H1 (cell line): ENCODE results near the gene KIFC1. TPM values are rescaled to one million over a fixed set of nuclear protein-coding genes. Genes with fewer than 3 reads are reported as not detected.

Source experiments
- CTCF ChIA-PET: fragments of 300-600 bp; sonication (Branson Sonifier 250); formaldehyde crosslinking; loops from one replicate; lab custom pipeline; 2021; ENCODE audit not compliant: partially characterized antibody; lab: Charles Lee
- POLR2A ChIA-PET: fragments of 300-600 bp; sonication (Branson Sonifier 250); formaldehyde crosslinking; loops from one replicate; lab custom pipeline; 2021; ENCODE audit warnings: inconsistent platforms; ENCODE audit not compliant: partially characterized antibody; lab: Charles Lee
- DNase-seq, 2 experiments: peaks; one replicate each; pipeline versions ENCODE4 v3.0.0 to v3.0.0-alpha.2; 2010 to 2022; ENCODE audit warnings: low spot score in 2 of 2, low read depth in 1 of 2, mixed read lengths in 1 of 2
- FAIRE-seq: peaks from 2 replicates; lab custom pipeline; 2011; peaks lifted over from hg19 to GRCh38; lab: Jason Lieb, UNC
- H2AFZ ChIP-seq: 2 replicates; pipeline ENCODE4 v1.8.1; 2012; ENCODE audit warnings: low read length, inconsistent platforms
- H2AK5ac ChIP-seq: 2 replicates; pipeline ENCODE4 v1.6.1; 2013; ENCODE audit warnings: low read depth, low read length
- H2BK120ac ChIP-seq: replicated peaks from 2 replicates; pipeline ENCODE3; 2013; ENCODE audit warnings: low read depth, low read length, inconsistent platforms
- H2BK12ac ChIP-seq: 2 replicates; pipeline ENCODE4 v1.6.1; 2013; ENCODE audit warnings: low read depth, low read length
- H2BK15ac ChIP-seq: 2 replicates; pipeline ENCODE4 v1.6.1; 2013; ENCODE audit warnings: low read length
- H2BK20ac ChIP-seq: 2 replicates; pipeline ENCODE4 v1.6.1; 2013; ENCODE audit warnings: low read length
- H2BK5ac ChIP-seq: 2 replicates; pipeline ENCODE4 v1.6.1; 2013; ENCODE audit warnings: low read depth, low read length
- H3K14ac ChIP-seq: 2 replicates; pipeline ENCODE4 v1.6.1; 2013; ENCODE audit warnings: inconsistent platforms; ENCODE audit not compliant: insufficient read length
- H3K18ac ChIP-seq: 2 replicates; pipeline ENCODE4 v1.6.1; 2013; ENCODE audit warnings: low read length; ENCODE audit errors: extremely low read depth
- H3K23ac ChIP-seq: 2 replicates; pipeline ENCODE4 v1.6.1; 2013; ENCODE audit warnings: inconsistent platforms; ENCODE audit not compliant: insufficient read length
- H3K23me2 ChIP-seq: 2 replicates; pipeline ENCODE4 v1.6.1; 2013; ENCODE audit warnings: low read depth, low read length
- H3K27ac ChIP-seq: 2 replicates; pipeline ENCODE4 v1.6.1; 2011; ENCODE audit warnings: low read depth, low read length, inconsistent platforms
- H3K27me3 ChIP-seq, 4 experiments: replicated peaks in 1 of 4; 1 replicate in 1 of 4; 2 replicates in 3 of 4; pipeline versions ENCODE4 v1.6.1 to v1.8.1; 2011 to 2013; ENCODE audit warnings: low read length in 3 of 4, mild to moderate bottlenecking in 3 of 4, inconsistent platforms in 2 of 4, mixed read lengths in 2 of 4, moderate library complexity in 1 of 4; ENCODE audit not compliant: control insufficient read depth in 3 of 4, insufficient read depth in 3 of 4; ENCODE audit errors: extremely low read depth in 1 of 4
- H3K36me3 ChIP-seq, 4 experiments: 2 replicates each; pipeline versions ENCODE4 v1.6.1 to v1.8.1; 2011 to 2013; ENCODE audit warnings: mild to moderate bottlenecking in 4 of 4, low read length in 3 of 4, moderate library complexity in 2 of 4, control low read depth in 1 of 4, inconsistent platforms in 1 of 4; ENCODE audit not compliant: insufficient read depth in 4 of 4, control insufficient read depth in 2 of 4
- H3K4ac ChIP-seq: replicated peaks from 2 replicates; pipeline ENCODE3; 2013; ENCODE audit warnings: low read length, low read depth, mixed read lengths, inconsistent platforms; ENCODE audit not compliant: insufficient read length
- H3K4me1 ChIP-seq, 4 experiments: replicated peaks in 1 of 4; 1 replicate in 1 of 4; 2 replicates in 3 of 4; pipeline versions ENCODE4 v1.6.1 to v1.8.1; 2011 to 2013; ENCODE audit warnings: low read length in 3 of 4, inconsistent platforms in 2 of 4, mixed read lengths in 1 of 4; ENCODE audit not compliant: insufficient read depth in 4 of 4, control insufficient read depth in 3 of 4
- H3K4me2 ChIP-seq, 2 experiments: 2 replicates each; pipeline versions ENCODE4 v1.6.1 to v1.8.1; 2011 to 2013; ENCODE audit warnings: low read depth in 2 of 2, low read length in 2 of 2, control low read depth in 1 of 2, inconsistent platforms in 1 of 2, mild to moderate bottlenecking in 1 of 2; ENCODE audit not compliant: insufficient read depth in 1 of 2
- H3K4me3 ChIP-seq, 4 experiments: fragments of 200-600, 300-600 bp in 1 of 4; sonication (generic), shearing (Covaris generic), sonication (Bioruptor Twin) in 1 of 4; 2 replicates each; pipeline versions ENCODE4 v1.5.1 to v1.8.1; 2011 to 2016; ENCODE audit warnings: low read length in 4 of 4, low read depth in 3 of 4, control low read depth in 2 of 4, inconsistent platforms in 2 of 4, mild to moderate bottlenecking in 2 of 4, mixed read lengths in 1 of 4, moderate library complexity in 1 of 4; ENCODE audit not compliant: insufficient read depth in 2 of 4; ENCODE audit errors: extremely low read depth in 1 of 4
- H3K56ac ChIP-seq: replicated peaks from 2 replicates; pipeline ENCODE3; 2013; ENCODE audit warnings: low read depth, mild to moderate bottlenecking, mixed read lengths, low read length, inconsistent platforms; ENCODE audit not compliant: insufficient read length
- H3K79me1 ChIP-seq: 2 replicates; pipeline ENCODE4 v1.6.1; 2013; ENCODE audit warnings: low read depth, low read length, control low read depth
- H3K79me2 ChIP-seq, 2 experiments: 2 replicates each; pipeline versions ENCODE4 v1.6.1 to v1.8.1; 2012 to 2013; ENCODE audit warnings: low read length in 2 of 2, mild to moderate bottlenecking in 2 of 2, inconsistent platforms in 1 of 2; ENCODE audit not compliant: insufficient read depth in 2 of 2, control insufficient read depth in 1 of 2
- H3K9ac ChIP-seq, 4 experiments: replicated peaks in 1 of 4; 1 replicate in 1 of 4; 2 replicates in 3 of 4; pipeline versions ENCODE4 v1.6.1 to v1.8.1; 2011 to 2013; ENCODE audit warnings: low read depth in 3 of 4, low read length in 3 of 4, control low read depth in 2 of 4, mild to moderate bottlenecking in 2 of 4, moderate library complexity in 2 of 4, inconsistent platforms in 1 of 4; ENCODE audit errors: extremely low read depth in 1 of 4
- H3K9me3 ChIP-seq, 2 experiments: 2 replicates each; pipeline versions ENCODE4 v1.6.1 to v1.8.1; 2012 to 2013; ENCODE audit warnings: mild to moderate bottlenecking in 2 of 2, moderate library complexity in 2 of 2, control low read depth in 1 of 2, inconsistent platforms in 1 of 2, low read depth in 1 of 2, low read length in 1 of 2, mixed read lengths in 1 of 2; ENCODE audit not compliant: insufficient read depth in 2 of 2
- H4K20me1 ChIP-seq, 2 experiments: replicated peaks in 1 of 2; 2 replicates each; pipeline versions ENCODE3 to v1.8.1; 2011 to 2013; ENCODE audit warnings: inconsistent platforms in 2 of 2, low read length in 2 of 2, mild to moderate bottlenecking in 1 of 2; ENCODE audit not compliant: insufficient read depth in 2 of 2, control insufficient read depth in 1 of 2
- H4K5ac ChIP-seq: 2 replicates; pipeline ENCODE4 v1.6.1; 2013; ENCODE audit warnings: low read length, low read depth, mixed read lengths, inconsistent platforms; ENCODE audit not compliant: insufficient read length
- H4K8ac ChIP-seq: 2 replicates; pipeline ENCODE4 v1.8.0; 2013; ENCODE audit warnings: mild to moderate bottlenecking, moderate library complexity, low read length, inconsistent platforms; ENCODE audit not compliant: insufficient read depth; ENCODE audit errors: extremely low read depth
- H4K91ac ChIP-seq: replicated peaks from 2 replicates; pipeline ENCODE3; 2013; ENCODE audit warnings: low read length, mixed read lengths, inconsistent platforms; ENCODE audit not compliant: insufficient read length
- KDM5A ChIP-seq: fragments of 200-600 bp; IDR thresholded peaks from 2 replicates; pipeline ENCODE4 v1.7.1; 2012; ENCODE audit warnings: mild to moderate bottlenecking, low read length, inconsistent platforms, mixed read lengths
- RAD21 ChIP-seq, 2 experiments: IDR thresholded peaks in 1 of 2; conservative IDR thresholded peaks in 1 of 2; 2 replicates each; pipeline ENCODE4 v1.6.1; 2011; ENCODE audit warnings: low read depth in 2 of 2, low read length in 2 of 2, improper control_type of control experiment in 1 of 2, inconsistent platforms in 1 of 2, mild to moderate bottlenecking in 1 of 2, moderate library complexity in 1 of 2
- SP4 ChIP-seq: IDR thresholded peaks from 2 replicates; pipeline ENCODE4 v1.6.1; 2012; ENCODE audit warnings: low read length, inconsistent platforms
- SUZ12 ChIP-seq: fragments of 200-600 bp; sonication (generic); IDR thresholded peaks from 2 replicates; pipeline ENCODE4 v1.6.1; 2012; ENCODE audit warnings: mild to moderate bottlenecking, inconsistent platforms, low read length, moderate library complexity, mixed read lengths
- TCF12 ChIP-seq: IDR thresholded peaks from 2 replicates; pipeline ENCODE4 v1.6.1; 2011; ENCODE audit warnings: low read depth, mild to moderate bottlenecking, low read length
- WGBS, 2 experiments: shearing (Covaris generic) in 1 of 2; methylation state at CpG; one replicate each; pipeline versions ENCODE4 v1.1.6 to v1.1.7; 2013 to 2015; ENCODE audit warnings: low lambda C conversion rate in 2 of 2, mixed read lengths in 2 of 2, inconsistent platforms in 1 of 2, low coverage in 1 of 2, missing lambda C conversion rate in 1 of 2; ENCODE audit not compliant: insufficient replicate concordance in 2 of 2, insufficient coverage in 1 of 2, insufficient read length in 1 of 2; ENCODE audit errors: extremely low coverage in 1 of 2, missing lambda C conversion rate in 1 of 2; 5-methylcytosine and 5-hydroxymethylcytosine counted together
- polyA plus RNA-seq, 7 experiments: library from polyadenylated mRNA; depleted of rRNA in 3 of 7; stranded (reverse) in 5 of 7; unstranded in 2 of 7; fragments of >200 nt in 5 of 7; fragments of 200-250 nt in 2 of 7; gene quantifications; 1 replicate in 5 of 7; 2 replicates in 1 of 7; 4 replicates in 1 of 7; pipeline versions ENCODE4 v1.2.1 to v1.2.3, GENCODE V29; 2011 to 2013; ENCODE audit warnings: missing spikeins in 2 of 7, mixed read lengths in 2 of 7
- total RNA-seq: library from RNA; stranded (reverse); fragmentation: NEBNext Ultra II Directional; extraction: Animal tissue kit (Norgen Biotek cat#: 25700); gene quantifications from 2 replicates; pipeline ENCODE4 v1.2.1, GENCODE V29; 2021

KIFC1 gene
- total and polyA plus RNA-seq, 2 of the 8 experiments (the other 6 are each of a cell fraction or from before 2014, with no cell fraction given) = 46.6 to 64.3 TPM

DNA sequence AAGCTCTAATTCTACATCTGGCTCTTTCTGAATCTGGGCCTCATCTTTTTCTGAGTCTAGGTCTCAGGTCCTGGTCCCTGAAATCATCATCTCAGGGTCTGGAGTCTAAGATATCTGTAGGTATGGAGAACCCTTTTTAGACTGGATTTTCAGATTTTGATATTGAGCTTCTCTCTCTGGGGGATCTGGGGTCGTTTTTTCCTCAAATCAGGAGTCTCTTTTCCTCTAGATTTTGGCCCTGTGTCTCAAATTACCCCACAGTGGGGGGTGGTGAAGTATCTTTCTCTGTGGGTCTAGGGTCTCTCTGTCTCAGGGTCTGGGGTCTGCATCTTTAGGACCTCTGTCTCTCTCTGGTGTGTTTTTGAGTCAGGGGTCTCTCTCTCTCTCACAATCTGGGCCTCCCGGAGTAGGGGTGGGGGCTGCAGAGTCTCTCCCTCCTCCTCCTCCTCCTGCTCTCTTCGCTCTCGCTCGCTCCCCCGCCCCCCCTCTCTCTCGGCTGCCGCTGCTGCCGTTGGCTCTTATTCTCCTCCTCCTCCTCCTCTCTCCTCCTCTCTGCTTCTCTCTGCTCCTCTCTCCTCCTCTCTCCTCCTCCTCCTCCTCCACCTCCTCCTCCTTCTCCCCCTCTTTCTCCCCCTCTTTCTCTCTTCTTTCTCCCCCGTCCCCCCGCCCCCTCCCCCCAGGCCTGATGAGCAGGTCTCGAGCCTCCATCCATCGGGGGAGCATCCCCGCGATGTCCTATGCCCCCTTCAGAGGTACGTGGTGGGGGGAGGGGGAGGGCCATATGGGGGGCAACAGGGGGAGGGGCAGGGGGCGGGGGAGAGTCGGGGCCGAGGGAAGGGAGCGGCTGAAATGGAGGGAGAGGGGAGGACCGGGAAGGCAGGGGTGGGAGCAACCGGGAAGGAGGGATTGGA lies 28.2 kb downstream of the KIFC1 start, which contains the start of gene SYNGAP1:
Gene SYNGAP1, plus strand, starts transcription at position 486 of the 911 bp plus-strand sequence. Its CDS starts 200 bp downstream, at position 686.
- H3K27ac ChIP-seq = peak within 1 kb of the TSS; percentile 89
- FAIRE-seq = no peak
- ChIA-PET POLR2A (interaction anchor here (0.6 to 4.4 kb wide), 12 partner anchors 10 to 174 kb away, joined by 3 to 82 read pairs (median 3); partner anchors contain the start of genes RGL2, RPS18, VPS52 and ZBTB22), CTCF (interaction anchor here (0.5 to 2.1 kb wide), 7 partner anchors 11 to 74 kb away, joined by 3 to 16 read pairs (median 3); no protein-coding TSS in a partner anchor)
- peaks cover 12% of the 10 kb centered on the region; the same call in 1 of the 2 replicates for H3K79me1 ChIP-seq
- 0% methylated on average over 2 of the region's 22 CpGs; no CpG with 5 or more reads in 1 of the 2 experiments for WGBS, 2 experiments
- H3K79me2 ChIP-seq = peaks cover 19 to 63% of the 10 kb centered on the region in 2 experiments
- H2BK12ac ChIP-seq = peak within 1 kb of the TSS; percentile 45; the same call in 1 of the 2 replicates
- H3K36me3 ChIP-seq = peaks cover 3 to 27% (median 20%) of the 10 kb centered on the region in 4 experiments; a peak in 6 of 8 replicates
- peaks cover 2 to 12% of the 10 kb centered on the region in 2 experiments for H4K20me1 ChIP-seq
- H2BK20ac ChIP-seq = peak within 1 kb of the TSS; percentile 72; the same call in 1 of the 2 replicates
- peak within 1 kb of the TSS; percentile 89 to 93 for H3K4me2 ChIP-seq
- peaks cover 24% of the 10 kb centered on the region for H3K23me2 ChIP-seq
- H3K14ac ChIP-seq = no peak within 1 kb of the TSS
- H2BK5ac ChIP-seq = peak within 1 kb of the TSS; percentile 53
- H4K5ac ChIP-seq = peak within 1 kb of the TSS; percentile 35
- peak within 1 kb of the TSS; percentile 30 for H3K4ac ChIP-seq
- peak within 1 kb of the TSS; percentile 85 for H4K91ac ChIP-seq
- H3K23ac ChIP-seq = no peak within 1 kb of the TSS
- peak within 1 kb of the TSS; percentile 59 for H2BK120ac ChIP-seq
- H3K9ac ChIP-seq = peak within 1 kb of the TSS in 3 of 4 experiments; percentile 34 to 79 (median 62); a peak in 6 of 7 replicates
- 0 out of 2 replicates have a peak within 1 kb of the TSS, but pooled peaks have one; percentile 29 for H2AK5ac ChIP-seq
- H3K18ac ChIP-seq = peak within 1 kb of the TSS; percentile 90
- H2BK15ac ChIP-seq = peak within 1 kb of the TSS; percentile 8; the same call in 1 of the 2 replicates
- TF ChIP-seq KDM5A (no peak), TCF12 (no peak), RAD21 (IDR thresholded peaks at IDR 0.05 in 1 of 2, conservative IDR thresholded peaks at IDR 0.05 in 1 of 2; ENCODE audit: low read depth in 2 of 2, low read length in 2 of 2) (no peak), SP4 (no peak), SUZ12 (no peak)
- H3K56ac ChIP-seq = peak within 1 kb of the TSS; percentile 67
- no peak within 1 kb of the TSS for H2AFZ ChIP-seq
- DNase-seq = peak in 1 of 2 experiments; percentile 76
- peaks cover 8 to 40% (median 16%) of the 10 kb centered on the region in 4 experiments for H3K4me1 ChIP-seq
- peak within 1 kb of the TSS; percentile 75 to 99 (median 93) for H3K4me3 ChIP-seq
- H3K9me3 ChIP-seq = no peaks in the 10 kb centered on the region
- H4K8ac ChIP-seq = peak within 1 kb of the TSS; percentile 63; the same call in 1 of the 2 replicates
- no peaks in the 10 kb centered on the region for H3K27me3 ChIP-seq
